A673 (cell line): Measurements from ENCODE around the gene NUP188.

Experiments
- EZH2 ChIP-seq: fragments of 200-600 bp; sonication (generic); IDR thresholded peaks from 2 replicates; pipeline ENCODE4 v1.6.1; 2017; ENCODE audit warnings: borderline replicate concordance, low read depth, mild to moderate bottlenecking, mixed read lengths, antibody characterized with exemption, low read length; ENCODE audit not compliant: poor library complexity, severe bottlenecking
- TF ChIP-seq, protein P1 (sequence below): fragments of 300-800, 200-600 bp; sonication (generic); conservative IDR thresholded peaks from 2 replicates; pipeline ENCODE4 v1.5.1; 2017; ENCODE audit warnings: low read depth, mild to moderate bottlenecking, antibody characterized with exemption, low read length, moderate library complexity, mixed read lengths

DNA sequence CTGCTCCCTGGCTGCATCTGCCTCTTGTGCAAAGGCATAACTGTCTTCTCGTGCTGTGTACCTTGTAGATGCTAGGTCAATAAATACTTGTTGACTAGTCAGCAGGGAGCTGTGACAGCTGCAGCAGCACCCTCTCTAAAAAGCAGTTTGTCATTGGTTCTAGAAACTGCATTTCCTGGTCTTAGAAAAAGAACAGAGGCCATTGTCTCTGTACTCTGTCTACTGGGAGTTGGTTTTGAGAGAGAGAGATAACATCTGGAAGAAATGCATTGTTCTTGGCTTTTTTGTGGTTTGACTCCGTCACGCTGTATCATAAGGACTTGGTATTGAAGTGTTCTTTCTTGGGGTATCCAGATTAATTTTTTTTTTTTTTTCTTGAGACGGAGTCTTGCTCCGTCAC lies 48.3 kb downstream of the NUP188 start:
- TF ChIP-seq, protein P1, sequence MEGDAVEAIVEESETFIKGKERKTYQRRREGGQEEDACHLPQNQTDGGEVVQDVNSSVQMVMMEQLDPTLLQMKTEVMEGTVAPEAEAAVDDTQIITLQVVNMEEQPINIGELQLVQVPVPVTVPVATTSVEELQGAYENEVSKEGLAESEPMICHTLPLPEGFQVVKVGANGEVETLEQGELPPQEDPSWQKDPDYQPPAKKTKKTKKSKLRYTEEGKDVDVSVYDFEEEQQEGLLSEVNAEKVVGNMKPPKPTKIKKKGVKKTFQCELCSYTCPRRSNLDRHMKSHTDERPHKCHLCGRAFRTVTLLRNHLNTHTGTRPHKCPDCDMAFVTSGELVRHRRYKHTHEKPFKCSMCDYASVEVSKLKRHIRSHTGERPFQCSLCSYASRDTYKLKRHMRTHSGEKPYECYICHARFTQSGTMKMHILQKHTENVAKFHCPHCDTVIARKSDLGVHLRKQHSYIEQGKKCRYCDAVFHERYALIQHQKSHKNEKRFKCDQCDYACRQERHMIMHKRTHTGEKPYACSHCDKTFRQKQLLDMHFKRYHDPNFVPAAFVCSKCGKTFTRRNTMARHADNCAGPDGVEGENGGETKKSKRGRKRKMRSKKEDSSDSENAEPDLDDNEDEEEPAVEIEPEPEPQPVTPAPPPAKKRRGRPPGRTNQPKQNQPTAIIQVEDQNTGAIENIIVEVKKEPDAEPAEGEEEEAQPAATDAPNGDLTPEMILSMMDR = no peak
- TF ChIP-seq EZH2 = no peak
